Liver (tissue), 3 donors: ENCODE results near the gene CAP2.

Experiments
- ATF3 ChIP-seq: IDR thresholded peaks from 2 replicates; pipeline ENCODE4 v1.6.1; 2016; ENCODE audit warnings: antibody characterized with exemption
- CTCF ChIP-seq: fragments of 150-350 bp; IDR thresholded peaks from 2 replicates; pipeline ENCODE4 v1.5.1; 2017; ENCODE audit warnings: improper control_type of control experiment, low read depth, low read length; ENCODE audit not compliant: missing input control
- MAX ChIP-seq: IDR thresholded peaks from 2 replicates; pipeline ENCODE4 v1.6.1; 2016; ENCODE audit warnings: antibody characterized with exemption
- SP1 ChIP-seq: IDR thresholded peaks from 2 replicates; pipeline ENCODE4 v1.6.1; 2018; ENCODE audit warnings: antibody characterized with exemption, mild to moderate bottlenecking
- donor health status: healthy.
- donor health status: healthy.

GRCh38 chr6:17358515-17358914 lies 34.9 kb upstream of the CAP2 start:
- no peak for TF ChIP-seq ATF3
- TF ChIP-seq CTCF, result no peak
- TF ChIP-seq MAX, result no peak
- TF ChIP-seq SP1, result no peak
